ENCODE data around the gene RHOG.
"Not testable (repeated sequence)": the region's sequence is repeated elsewhere in the genome, so short reads cannot be mapped to it uniquely, and the experiment has no call there.

Gene RHOG

DNA sequence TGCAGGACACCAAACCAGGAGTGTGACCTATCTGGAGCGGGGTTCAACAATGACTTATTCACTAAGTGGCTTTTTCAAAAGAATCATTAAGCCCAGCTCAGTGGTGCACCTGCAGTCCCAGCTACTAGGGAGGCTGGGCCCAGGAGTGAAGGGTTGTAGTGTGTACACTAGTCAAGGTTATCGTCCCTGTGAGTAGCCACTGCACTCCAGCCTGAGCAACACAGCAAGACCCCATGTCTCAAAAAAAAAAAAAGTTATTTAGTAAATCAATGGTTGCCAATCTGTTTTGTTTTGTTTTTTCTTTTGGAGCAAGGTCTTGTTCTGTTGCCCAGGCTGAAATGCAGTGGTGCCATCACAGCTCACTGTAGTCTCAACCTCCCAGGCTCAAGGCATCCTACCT is 7.9 kb downstream of the RHOG start:
- no peak for DNase-seq

DNA sequence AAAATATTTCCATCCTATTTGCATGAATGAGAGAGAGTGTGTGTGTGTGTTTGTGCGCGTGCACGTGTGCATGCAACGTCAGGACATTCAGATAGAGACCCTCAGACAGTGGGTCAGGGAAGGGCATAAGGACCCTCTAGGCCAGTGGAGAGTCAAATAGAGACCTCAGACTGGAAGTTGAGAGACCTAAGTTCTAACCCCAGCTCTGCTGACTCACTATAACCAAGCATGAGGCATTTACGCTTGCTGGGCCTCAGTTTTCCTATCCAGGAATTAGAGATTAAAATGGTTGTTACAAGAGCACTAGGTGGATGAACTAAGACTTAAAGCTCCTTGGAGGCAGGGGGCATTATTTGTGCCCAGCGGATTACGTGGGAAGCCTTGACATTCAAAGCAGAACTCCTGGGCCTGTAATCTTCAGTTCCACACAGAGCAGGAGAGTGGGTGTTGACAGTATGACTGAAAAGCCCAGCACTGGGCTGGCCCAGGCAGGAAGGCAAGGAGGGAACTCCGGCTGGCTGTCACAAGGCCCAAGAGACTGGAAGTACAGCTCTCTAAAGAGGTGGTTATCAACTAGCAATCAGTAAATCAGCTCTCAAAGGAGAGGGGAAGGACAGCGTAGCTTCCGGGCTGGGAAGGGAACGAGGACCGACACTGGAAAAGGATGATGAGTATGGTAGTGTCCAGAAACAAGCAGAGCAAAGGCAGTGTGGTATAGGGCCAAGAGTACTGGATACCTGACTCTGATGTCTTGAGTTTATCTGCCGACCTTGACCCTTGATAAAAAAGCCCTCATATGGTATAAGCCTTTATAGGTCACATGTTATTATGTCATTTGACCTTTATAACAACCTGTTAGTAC is 9.2 kb downstream of the RHOG start:
- no peak for DNase-seq

DNA sequence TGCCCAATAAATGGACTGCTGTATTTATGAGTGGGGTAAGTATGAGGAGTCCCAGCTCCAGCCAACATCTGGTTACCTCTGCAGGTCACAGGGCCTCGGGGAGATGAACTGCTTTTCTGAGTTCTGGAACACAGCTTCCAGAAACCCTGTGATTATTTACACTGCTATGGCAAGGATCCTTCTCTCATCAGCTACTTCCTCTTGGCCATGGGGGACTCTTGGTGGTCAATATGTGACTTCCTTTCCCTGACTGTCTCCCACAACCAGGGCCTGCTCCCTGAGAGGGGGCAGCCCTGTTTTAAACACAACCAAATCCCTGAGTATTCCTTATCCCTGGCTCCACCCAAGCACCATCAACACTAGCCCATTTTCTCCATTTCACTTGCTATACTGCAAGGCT is 10.0 kb downstream of the RHOG start:
- no peak for DNase-seq

DNA sequence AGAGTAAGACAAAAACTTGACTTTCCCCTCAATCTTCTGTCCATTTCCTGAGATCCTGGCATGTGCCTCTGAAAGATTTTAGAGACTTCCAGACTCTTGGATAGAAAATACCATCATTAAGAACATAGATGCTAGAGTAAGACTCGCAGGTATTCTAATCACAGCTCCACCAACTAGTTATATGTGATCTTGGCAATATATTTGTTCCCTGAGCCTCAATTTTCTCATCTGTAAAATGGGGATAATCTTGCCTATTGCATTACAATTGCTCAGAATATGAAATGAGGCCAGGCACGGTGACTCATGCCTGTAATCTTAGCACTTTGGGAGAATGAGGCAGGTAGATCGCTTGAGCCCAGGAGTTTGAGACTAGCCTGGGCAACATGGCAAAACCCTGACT is 10.7 kb downstream of the RHOG start:
- no peak for DNase-seq

DNA sequence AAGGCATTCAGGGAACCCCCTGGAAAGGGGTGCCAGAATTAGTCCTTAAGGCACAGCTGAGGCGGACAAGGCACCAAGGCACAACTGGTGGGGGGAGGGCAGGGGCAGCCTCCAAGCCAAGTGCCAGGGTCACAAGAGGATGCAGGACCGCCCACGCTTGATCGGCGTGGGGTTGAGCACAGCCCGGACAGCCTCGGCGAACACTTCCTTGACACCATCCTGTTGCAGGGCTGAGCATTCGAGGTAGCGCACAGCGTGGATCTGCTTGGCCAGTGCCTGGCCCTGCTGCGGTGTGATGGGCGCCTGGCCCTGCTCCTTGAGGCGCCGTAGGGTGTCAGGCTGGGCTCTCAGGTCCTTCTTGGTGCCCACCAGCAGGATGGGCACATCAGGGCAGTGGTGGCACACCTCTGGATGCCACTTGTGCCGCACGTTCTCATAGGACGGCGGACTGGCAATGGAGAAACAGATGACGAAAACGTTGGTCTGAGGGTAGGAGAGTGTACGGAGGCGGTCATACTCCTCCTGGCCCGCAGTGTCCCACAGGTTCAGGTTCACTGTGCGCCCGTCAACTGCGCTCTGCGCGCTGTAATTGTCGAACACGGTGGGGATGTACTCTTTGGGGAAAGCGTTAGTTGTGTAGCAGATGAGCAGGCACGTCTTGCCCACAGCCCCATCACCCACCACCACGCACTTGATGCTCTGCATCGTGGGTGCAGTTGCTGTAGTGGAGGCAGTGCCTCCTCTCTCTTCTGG is 13.1 kb downstream of the RHOG start:
- DNase-seq: no peak

DNA sequence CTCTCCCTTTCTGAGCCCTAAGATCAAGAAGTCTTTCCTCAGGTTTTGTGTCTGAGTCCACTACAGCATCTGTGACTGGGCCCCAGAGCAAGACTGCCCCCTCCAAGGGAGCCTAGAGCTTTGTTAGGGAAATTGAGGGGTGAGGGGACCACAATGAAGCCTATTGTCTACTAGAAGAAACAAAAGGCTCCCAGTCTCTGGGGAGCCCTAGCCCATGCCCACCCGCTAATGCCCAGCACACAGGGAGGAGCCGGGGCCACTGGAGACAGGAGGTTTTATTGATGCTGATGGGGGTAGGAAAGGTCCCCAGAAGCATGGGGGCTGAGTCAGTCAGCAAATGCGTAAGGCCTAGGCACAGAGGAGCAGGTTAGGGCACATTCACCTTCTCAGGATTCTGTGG is 14.0 kb downstream of the RHOG start:
- no peak for DNase-seq

DNA sequence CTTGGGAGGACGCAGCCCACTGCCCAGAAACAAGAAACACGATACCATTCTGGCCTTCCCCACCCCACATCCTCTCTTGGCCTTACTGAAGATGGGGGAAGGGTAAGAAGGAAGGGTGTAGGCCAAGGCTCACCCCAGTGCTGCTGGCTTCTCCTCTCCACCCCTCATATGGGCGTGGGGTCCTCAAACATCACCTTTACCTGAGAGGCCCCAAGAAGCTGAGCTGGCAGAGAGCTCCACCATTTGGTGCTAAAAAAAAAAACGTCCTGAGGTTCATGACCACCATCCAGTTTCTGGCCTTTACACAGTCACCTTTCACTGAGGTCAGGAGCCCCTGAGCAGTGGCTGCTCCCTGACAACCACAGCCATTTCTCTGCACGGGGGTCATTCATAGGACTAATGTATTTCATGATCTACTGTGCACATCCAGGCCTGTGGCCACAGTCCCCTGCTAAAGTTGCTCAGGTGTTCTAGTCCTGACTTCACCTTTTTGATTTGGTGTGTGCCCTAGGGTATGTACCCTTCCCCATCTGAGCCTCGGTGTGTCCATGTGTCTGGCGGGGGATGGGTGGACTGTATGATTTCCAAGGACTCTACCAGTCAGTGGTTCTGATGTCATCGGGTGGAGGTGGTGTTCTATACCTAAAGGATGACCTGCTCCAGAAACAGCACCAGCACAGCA is 15.1 kb downstream of the RHOG start:
- DNase-seq: no peak

DNA sequence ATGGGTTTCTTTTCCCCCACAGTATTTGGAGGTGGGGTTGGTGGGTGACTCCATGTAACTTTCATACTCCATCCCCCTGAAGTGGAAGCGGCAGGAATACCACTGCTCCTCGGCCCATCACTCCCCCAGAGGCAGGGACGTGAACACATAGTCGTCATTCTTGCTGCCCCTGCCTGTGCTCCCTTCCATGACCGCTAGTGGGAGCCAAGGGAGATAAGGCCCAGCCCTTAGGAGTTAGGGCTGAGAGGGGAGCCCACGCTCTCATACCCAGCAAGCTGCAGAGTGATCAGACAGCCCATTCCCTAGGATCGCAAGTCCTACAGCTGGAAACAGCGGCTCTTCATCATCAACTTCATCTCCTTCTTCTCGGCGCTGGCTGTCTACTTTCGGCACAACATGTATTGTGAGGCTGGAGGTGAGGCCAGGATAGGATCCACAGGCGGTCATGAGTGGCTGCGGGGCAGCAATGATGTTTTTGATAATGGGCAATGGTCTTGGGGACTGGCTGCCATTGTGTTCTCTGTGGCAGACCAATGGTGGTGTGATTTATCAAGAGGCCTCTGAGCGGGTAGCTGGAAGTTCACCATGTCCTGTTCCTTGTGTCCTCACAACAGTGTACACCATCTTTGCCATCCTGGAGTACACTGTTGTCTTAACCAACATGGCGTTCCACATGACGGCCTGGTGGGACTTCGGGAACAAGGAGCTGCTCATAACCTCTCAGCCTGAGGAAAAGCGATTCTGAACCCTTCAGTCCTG is 15.9 kb downstream of the RHOG start:
- DNase-seq: peak; percentile 18

DNA sequence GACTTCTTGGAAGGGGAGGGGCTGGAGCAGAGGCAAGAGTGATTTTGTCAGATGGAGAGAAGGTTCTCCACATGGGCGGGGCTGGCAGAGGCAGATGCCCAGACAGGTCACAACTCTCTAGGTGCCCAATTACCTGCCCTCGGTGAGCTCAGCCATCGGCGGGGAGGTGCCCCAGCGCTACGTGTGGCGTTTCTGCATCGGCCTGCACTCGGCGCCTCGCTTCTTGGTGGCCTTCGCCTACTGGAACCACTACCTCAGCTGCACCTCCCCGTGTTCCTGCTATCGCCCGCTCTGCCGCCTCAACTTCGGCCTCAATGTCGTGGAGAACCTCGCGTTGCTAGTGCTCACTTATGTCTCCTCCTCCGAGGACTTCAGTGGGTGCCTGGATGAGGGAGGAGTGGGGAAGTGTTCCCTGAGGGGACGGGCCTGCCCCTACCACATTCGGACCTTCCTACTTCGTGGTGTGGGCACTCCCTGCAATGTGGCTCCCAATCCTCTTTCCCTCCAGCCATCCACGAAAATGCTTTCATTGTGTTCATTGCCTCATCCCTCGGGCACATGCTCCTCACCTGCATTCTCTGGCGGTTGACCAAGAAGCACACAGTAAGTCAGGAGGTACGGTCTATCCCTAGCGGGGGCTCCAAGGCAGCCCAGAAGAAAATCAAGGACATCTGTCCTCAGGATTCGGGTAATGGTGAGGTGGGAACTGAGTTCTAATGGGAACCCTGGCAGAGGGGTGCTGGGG is 16.8 kb downstream of the RHOG start:
- DNase-seq: no peak

DNA sequence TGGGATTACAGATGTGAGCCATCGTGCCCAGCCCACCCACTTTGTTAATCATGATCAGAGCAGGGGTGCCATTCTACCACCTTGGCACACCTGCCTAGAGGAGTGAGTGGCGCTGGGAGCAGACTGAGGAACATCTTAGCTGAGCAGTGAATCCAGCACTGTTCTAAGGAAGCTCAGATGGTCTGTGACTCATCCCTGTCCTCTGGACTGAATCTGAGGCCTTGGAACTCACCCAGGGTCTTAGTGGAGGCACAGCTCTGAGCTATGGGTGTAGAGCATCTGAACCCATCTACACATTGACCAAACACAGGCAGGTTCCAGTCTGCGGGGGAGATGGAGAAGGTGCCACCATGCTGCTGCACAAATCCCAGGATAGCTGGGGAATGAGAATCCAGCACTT is 17.5 kb downstream of the RHOG start:
- no peak for DNase-seq

DNA sequence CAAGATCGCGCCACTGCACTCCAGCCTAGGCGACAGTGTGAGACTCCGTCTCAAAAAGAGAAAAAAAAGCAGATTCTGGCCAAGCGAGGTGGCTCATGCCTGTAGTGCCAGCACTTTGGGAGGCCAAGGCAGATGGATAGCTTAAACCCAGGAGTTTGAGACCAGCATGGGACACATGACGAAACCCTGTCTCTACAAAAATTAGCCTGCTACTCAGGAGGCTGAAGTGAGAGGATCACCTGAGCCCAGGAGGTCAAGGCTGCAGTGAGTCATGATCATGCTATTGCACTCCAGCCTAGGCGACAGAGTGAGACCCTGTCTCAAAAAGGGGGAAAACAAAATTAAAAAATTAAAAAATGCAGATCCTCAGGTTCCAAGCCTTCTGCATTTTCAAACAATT is 18.4 kb downstream of the RHOG start:
- DNase-seq: no peak

DNA sequence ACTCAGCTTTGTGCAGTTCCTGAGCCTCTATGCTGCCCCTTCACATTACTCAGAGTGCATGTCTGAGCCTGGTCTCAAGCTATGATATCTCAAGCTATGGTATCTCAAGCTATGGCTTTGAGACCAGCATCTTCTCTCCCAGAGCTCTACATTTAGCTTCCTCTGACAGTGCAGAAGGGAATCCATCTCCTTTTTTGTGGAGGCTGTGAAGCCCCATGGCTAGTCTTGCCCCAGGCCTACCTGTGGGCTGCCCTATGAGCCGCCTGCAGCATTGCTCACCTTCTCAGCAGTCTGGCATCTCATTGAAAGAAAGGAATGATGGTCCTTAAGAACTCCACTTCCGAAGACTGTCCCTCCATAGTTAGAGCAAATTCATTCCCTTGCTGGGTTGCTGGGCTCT is 19.8 kb downstream of the RHOG start:
- DNase-seq: no peak

DNA sequence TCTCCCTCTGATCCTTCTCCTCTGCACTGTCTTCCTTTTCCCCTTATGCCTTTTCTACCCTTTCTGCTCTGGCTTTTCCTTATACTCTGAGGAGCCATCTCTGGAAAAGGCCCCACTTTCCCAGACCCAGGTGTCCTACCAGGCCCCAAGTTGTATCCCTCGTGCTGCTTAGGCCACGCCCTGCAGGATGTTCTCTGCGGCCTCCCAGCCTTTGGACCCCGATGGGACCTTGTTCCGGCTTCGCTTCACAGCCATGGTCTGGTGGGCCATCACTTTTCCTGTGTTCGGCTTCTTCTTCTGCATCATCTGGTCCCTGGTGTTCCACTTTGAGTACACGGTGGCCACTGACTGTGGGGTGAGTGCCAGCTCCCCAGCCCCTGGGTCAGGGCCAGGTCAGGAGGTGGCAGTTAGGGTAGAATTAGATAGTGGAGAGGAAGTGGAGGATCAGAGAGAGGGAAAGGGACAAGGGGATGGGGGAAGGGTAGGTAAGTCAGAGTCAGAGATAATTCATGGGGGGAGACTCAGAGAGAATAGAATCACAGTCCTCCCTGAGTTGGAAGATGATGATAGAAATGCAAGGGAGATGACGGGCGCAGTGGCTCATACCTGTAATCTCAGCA is 23.5 kb downstream of the RHOG start:
- no peak for DNase-seq

DNA sequence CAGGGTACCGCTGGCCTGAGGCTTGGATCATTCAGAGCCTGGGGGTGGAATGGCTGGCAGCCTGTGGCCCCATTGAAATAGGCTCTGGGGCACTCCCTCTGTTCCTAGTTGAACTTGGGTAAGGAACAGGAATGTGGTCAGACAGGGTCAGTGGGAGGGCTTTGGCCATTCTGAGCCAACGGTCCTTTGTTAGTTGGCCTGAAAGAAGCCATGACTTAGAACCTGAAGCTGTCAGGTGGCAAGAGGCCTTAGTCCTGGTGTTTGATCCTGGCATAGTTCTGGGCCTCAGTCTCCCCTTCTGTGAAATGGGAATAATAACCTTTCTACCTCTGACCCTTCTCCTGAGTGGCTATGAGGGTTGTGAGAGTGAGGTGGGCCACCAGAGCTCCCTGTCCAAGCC is 24.1 kb downstream of the RHOG start:
- DNase-seq: no peak

DNA sequence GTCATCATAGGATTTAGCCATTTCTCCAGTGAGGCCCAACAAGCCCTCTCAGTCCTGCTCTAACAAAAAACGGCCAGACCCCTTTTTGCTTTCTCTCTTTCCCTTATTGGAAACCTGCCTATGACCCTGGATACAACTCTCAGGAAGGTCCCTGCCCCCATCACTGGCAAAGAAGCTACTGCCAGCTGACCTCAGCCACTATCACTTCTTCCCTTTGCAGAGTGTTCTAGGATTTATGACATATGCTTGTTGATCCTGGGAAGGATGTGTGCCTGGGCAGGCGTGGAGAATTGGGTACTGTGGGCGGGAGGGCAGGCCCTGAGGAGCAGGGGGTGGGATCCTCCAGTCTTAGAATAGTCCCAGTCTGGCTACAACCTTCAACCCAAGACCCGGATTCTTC is 24.9 kb downstream of the RHOG start:
- no peak for DNase-seq

DNA sequence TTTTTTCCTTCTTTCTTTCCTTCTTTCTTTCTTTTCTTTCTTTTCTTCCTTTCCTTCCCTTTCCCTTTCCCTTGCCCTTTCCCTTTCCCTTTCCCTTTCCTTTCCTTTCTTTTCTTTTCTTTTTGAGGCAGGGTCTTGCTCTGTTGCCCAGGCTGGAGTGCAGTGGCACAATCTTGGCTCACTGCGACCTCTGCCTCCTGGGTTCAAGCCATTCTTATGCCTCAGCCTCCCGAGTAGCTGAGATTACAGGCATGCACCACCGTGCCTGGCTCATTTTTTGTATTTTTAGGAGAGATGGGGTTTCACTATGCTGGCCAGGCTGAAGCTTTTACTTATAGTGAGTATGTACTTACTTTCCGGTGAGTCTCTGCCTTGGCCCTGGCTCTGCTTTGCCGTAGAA is 25.9 kb downstream of the RHOG start:
- DNase-seq: not testable (repeated sequence)

DNA sequence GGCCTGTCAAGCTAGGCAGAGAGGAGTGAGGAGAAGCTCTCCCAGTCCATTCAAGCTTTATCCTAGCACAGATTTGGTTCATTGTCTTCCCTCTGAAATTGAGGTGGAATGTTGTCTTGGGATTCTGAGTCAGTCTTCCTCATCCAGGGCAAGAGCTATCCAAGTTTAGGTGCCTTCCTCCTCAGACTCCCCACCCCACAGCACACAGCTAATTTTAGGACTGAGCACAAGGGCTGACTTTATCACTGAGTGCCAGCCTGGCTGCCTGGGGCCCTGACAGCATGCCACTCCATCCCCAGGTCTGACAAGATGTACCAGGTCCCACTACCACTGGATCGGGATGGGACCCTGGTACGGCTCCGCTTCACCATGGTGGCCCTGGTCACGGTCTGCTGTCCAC is 29.8 kb downstream of the RHOG start:
- no peak for DNase-seq

DNA sequence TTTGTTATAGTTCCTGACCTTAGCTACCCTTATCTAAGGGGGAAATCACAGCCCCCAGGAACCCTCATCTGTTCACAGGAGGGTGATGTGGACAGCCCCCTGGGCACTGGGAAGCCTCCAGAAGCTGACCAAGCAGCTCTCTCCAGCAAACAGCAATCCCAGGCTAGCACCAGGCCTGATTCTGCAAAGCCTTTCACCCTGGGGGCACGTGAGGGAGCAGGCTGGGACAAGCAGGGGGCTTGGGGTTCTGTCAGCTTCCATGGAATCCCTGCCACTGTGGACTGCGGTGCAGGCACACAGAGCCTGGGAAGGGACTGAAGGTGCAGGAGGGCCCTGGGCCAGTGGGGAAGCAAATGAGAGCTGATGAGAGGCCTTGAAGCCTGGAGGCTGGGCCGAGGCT is 30.3 kb downstream of the RHOG start:
- DNase-seq: no peak

DNA sequence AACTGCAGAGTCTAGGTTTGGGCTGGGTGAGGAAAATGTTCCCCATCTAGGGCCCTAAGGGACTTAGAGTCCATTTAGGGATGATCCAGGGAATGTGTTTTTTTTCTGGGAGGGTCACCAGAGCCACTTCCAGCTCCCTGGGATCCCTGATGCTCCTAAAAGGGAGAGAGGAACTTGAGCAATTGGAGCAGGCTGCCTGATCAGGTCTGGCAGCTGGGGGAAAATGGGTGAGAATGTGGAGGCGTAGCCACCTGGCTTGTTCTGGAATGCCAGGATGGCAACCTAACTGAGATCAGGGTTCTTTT is 31.2 kb downstream of the RHOG start:
- no peak for DNase-seq

DNA sequence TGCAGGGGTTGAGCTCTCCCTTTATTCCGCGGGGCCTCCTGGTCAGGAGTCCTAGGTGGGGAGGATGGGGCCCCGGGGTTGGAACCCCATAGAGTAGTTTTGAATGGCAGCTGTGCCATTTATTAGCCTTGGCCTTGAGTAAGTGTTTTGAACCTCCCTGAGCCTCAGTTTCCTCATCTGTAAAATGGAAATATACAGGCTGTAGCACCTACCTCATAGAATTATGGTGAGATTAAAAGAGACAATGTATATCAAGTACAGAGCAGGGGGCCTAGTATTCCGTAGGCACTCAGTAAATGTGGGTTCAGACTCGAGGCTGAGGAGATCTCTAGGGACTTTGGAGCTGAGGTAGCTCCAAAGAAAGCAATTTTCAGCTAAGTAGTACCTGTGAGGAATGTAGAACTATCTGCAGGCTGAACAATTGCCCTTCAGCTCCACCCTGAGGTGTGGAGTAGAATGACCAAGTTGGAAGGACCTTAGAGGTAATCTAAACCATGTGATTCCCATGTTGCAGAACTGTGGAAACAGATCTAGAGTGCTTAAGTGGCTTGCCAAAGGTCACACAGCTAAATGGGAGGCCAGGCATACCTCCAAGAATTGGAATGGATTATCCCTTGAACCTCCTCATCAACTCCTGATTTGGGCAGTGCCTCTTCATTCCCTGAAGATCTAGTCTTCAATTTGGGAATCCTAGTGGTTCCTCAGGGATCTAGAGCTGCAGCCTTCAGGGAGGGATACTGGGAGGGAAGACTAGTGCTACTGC is 31.7 kb downstream of the RHOG start:
- peak; percentile 59 for DNase-seq
